Measurements from ENCODE around the gene MYO18B.

Gene MYO18B

GRCh38 chr22:25752615-25753214 lies 10.7 kb downstream of the MYO18B start:
- DNase-seq (ENCODE audit: extremely low read depth, insufficient read length): no peak
- Histone ChIP-seq H3K4me3 (replicated peaks; ENCODE audit: low read depth, low read length) (no peak overlapping the region), H3K36me3 (ENCODE audit: control insufficient read depth, insufficient read depth, low read length) (no peaks in the 10 kb centered on the region), H3K27me3 (replicated peaks; ENCODE audit: control insufficient read depth, insufficient read depth, low read length) (no peaks in the 10 kb centered on the region)
- no peak for TF ChIP-seq CTCF (IDR thresholded peaks at IDR 0.05; ENCODE audit: insufficient read depth, low read length, poor library complexity, severe bottlenecking)

GRCh38 chr22:25753252-25753651 lies 11.3 kb downstream of the MYO18B start:
- no peaks in the 10 kb centered on the region for H3K36me3 ChIP-seq (ENCODE audit: control insufficient read depth, insufficient read depth, low read length)
- H3K27me3 ChIP-seq (replicated peaks; ENCODE audit: control insufficient read depth, insufficient read depth, low read length): no peaks in the 10 kb centered on the region
- DNase-seq (ENCODE audit: extremely low read depth, insufficient read length): no peak
- no peak for TF ChIP-seq CTCF (IDR thresholded peaks at IDR 0.05; ENCODE audit: insufficient read depth, low read length, poor library complexity, severe bottlenecking)
- H3K4me3 ChIP-seq (replicated peaks; ENCODE audit: low read depth, low read length): no peak overlapping the region

- Histone ChIP-seq H3K36me3 (ENCODE audit: control insufficient read depth, insufficient read depth, low read length) (no peaks in the 10 kb centered on the region), H3K4me3 (replicated peaks; ENCODE audit: low read depth, low read length) (no peak overlapping the region), H3K27me3 (replicated peaks; ENCODE audit: control insufficient read depth, insufficient read depth, low read length) (no peaks in the 10 kb centered on the region)
- no peak for TF ChIP-seq CTCF (IDR thresholded peaks at IDR 0.05; ENCODE audit: insufficient read depth, low read length, poor library complexity, severe bottlenecking)
- DNase-seq (ENCODE audit: extremely low read depth, insufficient read length): no peak
Observed at GRCh38 chr22:25754527-25755202, 12.7 kb downstream of the MYO18B start.

- no peak for TF ChIP-seq CTCF (IDR thresholded peaks at IDR 0.05; ENCODE audit: insufficient read depth, low read length, poor library complexity, severe bottlenecking)
- H3K27me3 ChIP-seq (replicated peaks; ENCODE audit: control insufficient read depth, insufficient read depth, low read length): no peaks in the 10 kb centered on the region
- no peaks in the 10 kb centered on the region for H3K36me3 ChIP-seq (ENCODE audit: control insufficient read depth, insufficient read depth, low read length)
- DNase-seq (ENCODE audit: extremely low read depth, insufficient read length): no peak
- no peak overlapping the region for H3K4me3 ChIP-seq (replicated peaks; ENCODE audit: low read depth, low read length)
Observed at GRCh38 chr22:25757686-25758085, 15.7 kb downstream of the MYO18B start.

GRCh38 chr22:25758316-25758715 lies 16.3 kb downstream of the MYO18B start:
- TF ChIP-seq CTCF (IDR thresholded peaks at IDR 0.05; ENCODE audit: insufficient read depth, low read length, poor library complexity, severe bottlenecking): no peak
- H3K4me3 ChIP-seq (replicated peaks; ENCODE audit: low read depth, low read length): no peak overlapping the region
- DNase-seq (ENCODE audit: extremely low read depth, insufficient read length): no peak
- H3K36me3 ChIP-seq (ENCODE audit: control insufficient read depth, insufficient read depth, low read length): no peaks in the 10 kb centered on the region
- no peaks in the 10 kb centered on the region for H3K27me3 ChIP-seq (replicated peaks; ENCODE audit: control insufficient read depth, insufficient read depth, low read length)

Data from GM06990 (cell line).